Astrocyte (in vitro differentiated cells and primary cell): Measurements from ENCODE around the gene OTUD3.

Experiments used
- EZH2 ChIP-seq: IDR thresholded peaks from 2 replicates; pipeline ENCODE4 v1.6.1; 2012; ENCODE audit warnings: mild to moderate bottlenecking, low read length, inconsistent platforms; ENCODE audit not compliant: insufficient read depth
- TF ChIP-seq, protein P1 (sequence below): IDR thresholded peaks from 2 replicates; pipeline ENCODE4 v1.5.1; 2011; ENCODE audit warnings: low read depth, mild to moderate bottlenecking, inconsistent platforms, low read length, moderate library complexity; ENCODE audit not compliant: insufficient read depth

DNA sequence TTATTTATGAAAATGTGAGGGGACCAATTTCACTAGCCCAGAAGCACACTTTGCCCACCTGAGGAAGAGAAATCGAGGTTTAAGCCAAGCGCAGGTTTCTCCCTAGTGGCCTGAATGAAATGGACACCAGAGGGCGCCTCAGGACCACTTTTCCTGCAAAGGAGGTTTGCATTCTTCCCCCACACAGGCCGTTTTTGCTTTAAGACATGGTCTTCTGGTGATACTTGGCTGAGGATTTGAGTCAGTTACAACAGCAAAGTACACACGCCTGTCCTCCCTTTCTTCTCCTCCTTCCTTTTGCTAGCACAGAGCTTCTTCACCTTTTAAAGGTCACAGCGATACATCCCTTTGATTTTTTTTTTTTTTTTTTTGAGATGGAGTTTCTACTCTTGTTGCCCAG lies 35.9 kb downstream of the OTUD3 start:
- TF ChIP-seq, protein P1, sequence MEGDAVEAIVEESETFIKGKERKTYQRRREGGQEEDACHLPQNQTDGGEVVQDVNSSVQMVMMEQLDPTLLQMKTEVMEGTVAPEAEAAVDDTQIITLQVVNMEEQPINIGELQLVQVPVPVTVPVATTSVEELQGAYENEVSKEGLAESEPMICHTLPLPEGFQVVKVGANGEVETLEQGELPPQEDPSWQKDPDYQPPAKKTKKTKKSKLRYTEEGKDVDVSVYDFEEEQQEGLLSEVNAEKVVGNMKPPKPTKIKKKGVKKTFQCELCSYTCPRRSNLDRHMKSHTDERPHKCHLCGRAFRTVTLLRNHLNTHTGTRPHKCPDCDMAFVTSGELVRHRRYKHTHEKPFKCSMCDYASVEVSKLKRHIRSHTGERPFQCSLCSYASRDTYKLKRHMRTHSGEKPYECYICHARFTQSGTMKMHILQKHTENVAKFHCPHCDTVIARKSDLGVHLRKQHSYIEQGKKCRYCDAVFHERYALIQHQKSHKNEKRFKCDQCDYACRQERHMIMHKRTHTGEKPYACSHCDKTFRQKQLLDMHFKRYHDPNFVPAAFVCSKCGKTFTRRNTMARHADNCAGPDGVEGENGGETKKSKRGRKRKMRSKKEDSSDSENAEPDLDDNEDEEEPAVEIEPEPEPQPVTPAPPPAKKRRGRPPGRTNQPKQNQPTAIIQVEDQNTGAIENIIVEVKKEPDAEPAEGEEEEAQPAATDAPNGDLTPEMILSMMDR: peak; percentile 93
- TF ChIP-seq EZH2: no peak
